D721Med (cell line): ENCODE data around the gene CDC42.

Experiments
- DNase-seq: peaks from one replicate; pipeline ENCODE4 v3.0.0; 2011; ENCODE audit warnings: low spot score; ENCODE audit not compliant: insufficient read length
- FAIRE-seq: peaks from 2 replicates; lab custom pipeline; 2011; peaks lifted over from hg19 to GRCh38; lab: Jason Lieb, UNC
- CTCF ChIP-seq: IDR thresholded peaks from 2 replicates; pipeline ENCODE4 v1.5.1; 2012; ENCODE audit warnings: mild to moderate bottlenecking, control low read depth; ENCODE audit not compliant: insufficient read depth; ENCODE audit errors: missing control alignments

Gene CDC42

GRCh38 chr1:22119626-22120468 is 67.3 kb downstream of the CDC42 start:
- no peak for TF ChIP-seq CTCF

GRCh38 chr1:22120469-22120790 is 67.9 kb downstream of the CDC42 start:
- DNase-seq, result no peak
- no peak for TF ChIP-seq CTCF

More at GRCh38 chr1:22119626-22120468, 67.3 kb downstream of the CDC42 start:
- no peak for FAIRE-seq
- DNase-seq, result no peak

GRCh38 chr1:22121421-22121911 is 69.0 kb downstream of the CDC42 start:
- DNase-seq (no peak), FAIRE-seq (no peak)
- no peak for TF ChIP-seq CTCF

More at GRCh38 chr1:22120469-22120790, 67.9 kb downstream of the CDC42 start:
- no peak for FAIRE-seq

DNA sequence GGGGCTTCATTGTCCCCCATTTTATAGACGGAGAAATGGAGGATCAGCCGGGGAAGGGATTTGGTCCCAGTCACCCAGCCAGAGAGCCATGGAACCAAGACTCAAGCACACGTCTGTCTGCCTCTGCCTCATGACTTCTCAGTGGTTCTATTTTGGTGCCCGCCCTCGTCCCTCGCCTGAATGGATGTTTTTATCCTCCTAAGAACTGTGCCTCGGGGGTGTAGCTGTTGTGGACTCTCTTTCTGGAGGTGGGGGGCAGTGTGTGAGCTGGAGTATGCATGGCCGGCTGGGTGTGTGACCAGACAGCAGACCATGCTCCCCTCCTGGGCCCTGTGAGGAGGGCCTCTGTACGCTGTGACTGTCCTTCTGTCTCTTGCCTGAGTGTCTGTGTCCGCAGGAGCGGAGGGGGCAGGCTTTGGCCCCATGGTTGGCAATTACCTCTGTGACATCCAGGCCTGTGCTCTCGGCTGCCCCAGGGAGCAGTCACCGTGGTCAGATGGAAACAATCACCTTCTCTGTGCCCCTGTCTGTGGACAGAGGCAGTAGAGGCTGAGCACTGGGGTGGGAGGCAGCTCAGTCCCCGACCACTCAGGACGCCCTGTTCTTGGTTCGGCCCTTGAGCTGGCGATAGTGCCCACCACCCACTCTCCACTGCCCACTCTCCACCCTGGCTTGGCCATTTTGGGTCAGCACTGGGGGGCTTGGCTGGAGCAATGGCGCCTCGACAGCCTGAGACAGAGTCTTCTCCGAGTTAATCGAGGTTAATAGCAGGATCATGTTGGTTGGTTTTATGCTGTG is 70.0 kb downstream of the CDC42 start:
- no peak for FAIRE-seq

GRCh38 chr1:22123071-22123390 is 70.5 kb downstream of the CDC42 start:
- DNase-seq (no peak), FAIRE-seq (no peak)
- no peak for TF ChIP-seq CTCF

More for the DNA sequence above, 70.0 kb downstream of the CDC42 start:
- no peak for TF ChIP-seq CTCF
- no peak for DNase-seq

DNA sequence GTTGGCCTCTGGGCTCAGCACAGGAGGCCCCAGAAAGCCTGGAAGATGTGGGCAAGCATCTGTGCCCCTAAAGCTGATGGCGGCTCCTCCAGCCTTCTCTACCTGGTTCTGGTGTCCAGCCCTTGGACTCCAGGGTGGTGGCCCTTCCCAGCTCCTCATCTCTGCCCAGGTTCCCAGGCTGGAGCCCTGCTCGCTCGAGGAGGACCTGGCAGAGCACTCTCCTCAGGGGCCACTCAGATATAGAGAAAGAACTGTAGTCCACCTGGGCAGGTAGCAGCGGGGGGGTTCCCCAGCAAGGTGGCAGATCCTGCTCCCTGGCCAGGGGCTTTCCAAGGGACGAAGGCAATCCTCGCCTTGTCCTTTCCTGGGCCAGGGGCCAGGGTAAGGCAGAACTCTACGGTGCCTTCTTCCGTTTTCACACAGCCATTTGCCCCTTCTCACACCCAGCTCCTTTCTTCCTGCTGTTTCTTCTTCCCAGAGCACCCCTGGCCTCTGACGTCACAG is 71.4 kb downstream of the CDC42 start:
- no peak for DNase-seq
- no peak for FAIRE-seq
- no peak for TF ChIP-seq CTCF
